Ishikawa (cell line): ENCODE data around the gene OPRL1.
A peak's percentile ranks its signal among the peaks of the same experiment; 100 is the strongest.

Experiments
- CEBPB ChIP-seq: IDR thresholded peaks from 2 replicates; pipeline ENCODE4 v1.6.1; 2012
- CREB1 ChIP-seq: IDR thresholded peaks from 2 replicates; pipeline ENCODE4 v1.6.1; 2012; ENCODE audit warnings: low read depth
- EGR1 ChIP-seq: IDR thresholded peaks from 2 replicates; pipeline ENCODE4 v1.6.1; 2012
- EP300 ChIP-seq: IDR thresholded peaks from 2 replicates; pipeline ENCODE4 v1.6.1; 2012; ENCODE audit warnings: borderline replicate concordance
- FOXM1 ChIP-seq: IDR thresholded peaks from 2 replicates; pipeline ENCODE4 v1.6.1; 2012; ENCODE audit warnings: low read depth, borderline replicate concordance
- MAX ChIP-seq: IDR thresholded peaks from 2 replicates; pipeline ENCODE4 v1.6.1; 2012
- NFIC ChIP-seq: IDR thresholded peaks from 2 replicates; pipeline ENCODE4 v1.6.1; 2012
- RAD21 ChIP-seq: IDR thresholded peaks from 2 replicates; pipeline ENCODE4 v1.6.1; 2012; ENCODE audit warnings: low read depth
- REST ChIP-seq: IDR thresholded peaks from 2 replicates; pipeline ENCODE4 v1.6.1; 2012; ENCODE audit warnings: low read depth, mild to moderate bottlenecking
- TAF1 ChIP-seq: IDR thresholded peaks from 2 replicates; pipeline ENCODE4 v1.6.1; 2012; ENCODE audit warnings: low read depth, mild to moderate bottlenecking
- TCF12 ChIP-seq: IDR thresholded peaks from 2 replicates; pipeline ENCODE4 v1.6.1; 2012; ENCODE audit warnings: low read depth
- TEAD4 ChIP-seq: IDR thresholded peaks from 2 replicates; pipeline ENCODE4 v1.6.1; 2012
- USF1 ChIP-seq: IDR thresholded peaks from 2 replicates; pipeline ENCODE4 v1.6.1; 2012
- YY1 ChIP-seq: IDR thresholded peaks from 2 replicates; pipeline ENCODE4 v1.6.1; 2012; ENCODE audit warnings: low read depth
- ZBTB7A ChIP-seq: IDR thresholded peaks from 2 replicates; pipeline ENCODE4 v1.6.1; 2012; ENCODE audit warnings: low read depth

The OPRL1 gene

GRCh38 chr20:64038224-64038564 lies 41.7 kb upstream of the OPRL1 start:
- no peak; the same call in 1 of the 2 replicates for TF ChIP-seq TCF12
- no peak for TF ChIP-seq REST
- TF ChIP-seq USF1: no peak
- no peak for TF ChIP-seq TEAD4
- no peak for TF ChIP-seq MAX
- TF ChIP-seq RAD21: no peak
- TF ChIP-seq ZBTB7A: no peak
- no peak for TF ChIP-seq NFIC
- TF ChIP-seq FOXM1: no peak
- no peak for TF ChIP-seq TAF1
- TF ChIP-seq EGR1: no peak
- TF ChIP-seq CEBPB: no peak
- no peak for TF ChIP-seq EP300
- TF ChIP-seq YY1: no peak
- TF ChIP-seq CREB1: no peak

- peak; percentile 63 for TF ChIP-seq MAX
- TF ChIP-seq YY1: 0 out of 2 replicates have a peak, but pooled peaks have one; percentile 35
- no peak for TF ChIP-seq EGR1
- no peak for TF ChIP-seq USF1
- TF ChIP-seq TAF1: no peak
- TF ChIP-seq EP300: no peak
- TF ChIP-seq NFIC: no peak
- no peak for TF ChIP-seq TEAD4
- TF ChIP-seq CREB1: no peak
- TF ChIP-seq FOXM1: no peak
- peak; percentile 46; the same call in 1 of the 2 replicates for TF ChIP-seq TCF12
- TF ChIP-seq ZBTB7A: peak; percentile 91
- peak; percentile 69 for TF ChIP-seq RAD21
- no peak for TF ChIP-seq REST
- TF ChIP-seq CEBPB: no peak
Measured at GRCh38 chr20:64038565-64039292, 41.2 kb upstream of the OPRL1 start.

GRCh38 chr20:64039293-64040160 lies 40.4 kb upstream of the OPRL1 start:
- TF ChIP-seq ZBTB7A (no peak), NFIC (no peak)

GRCh38 chr20:64040231-64041039 lies 39.4 kb upstream of the OPRL1 start:
- TF ChIP-seq TEAD4 (no peak), TCF12 (no peak), CEBPB (no peak), MAX (no peak), EGR1 (no peak)
